HL-60/S4 (cell line): Measurements from ENCODE around the gene CARD8.
"Not testable (repeated sequence)": the region's sequence is repeated elsewhere in the genome, so short reads cannot be mapped to it uniquely, and the experiment has no call there.

Source experiments
- in situ Hi-C: fragments of 300-500 bp; cut with MboI; formaldehyde crosslinking; loops from 2 replicates; pipeline ENCODE4 v1.14.3; 2022; ENCODE audit warnings: low sequenced_read_pairs

Gene CARD8

DNA sequence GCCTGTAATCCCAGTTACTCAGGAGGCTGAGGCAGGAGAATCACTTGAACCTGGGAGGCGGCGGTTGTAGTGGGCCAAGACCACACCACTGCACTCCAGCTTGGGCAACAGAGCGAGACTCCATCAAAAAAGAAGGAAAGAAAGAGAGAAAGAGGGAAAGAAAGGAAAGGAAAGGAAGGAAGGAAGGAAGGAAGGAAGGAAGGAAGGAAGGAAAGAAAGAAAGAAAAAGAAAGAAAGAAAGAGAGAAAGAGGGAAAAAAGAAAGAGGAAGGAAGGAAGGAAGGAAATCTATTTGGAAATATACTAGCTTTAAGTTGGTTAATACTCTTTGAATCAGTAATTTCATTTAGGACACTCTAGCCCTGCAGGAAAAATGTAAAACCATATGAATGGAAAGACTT, 34.9 kb downstream of the CARD8 start:
- in situ Hi-C loops, result not testable (repeated sequence)

DNA sequence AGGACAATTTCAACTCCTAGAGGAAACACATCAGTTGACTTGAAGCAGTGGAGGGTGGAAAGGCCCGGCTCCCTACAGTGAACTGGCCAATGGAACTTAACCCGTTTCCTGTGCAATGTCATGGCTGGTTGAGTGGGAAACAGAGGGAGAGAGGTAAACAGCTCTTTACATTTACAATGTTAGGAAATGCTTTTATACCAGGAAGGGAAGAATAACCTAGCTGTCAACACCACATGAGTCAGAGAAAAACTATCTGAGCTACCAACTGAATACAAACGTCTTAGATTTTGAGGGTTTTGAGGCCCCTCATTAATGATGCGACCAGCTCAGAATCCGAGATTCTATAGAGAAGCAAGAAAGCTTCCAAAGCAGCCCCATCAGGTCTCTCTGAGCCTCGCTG, 36.7 kb downstream of the CARD8 start:
- in situ Hi-C loops, result no loop called here

DNA sequence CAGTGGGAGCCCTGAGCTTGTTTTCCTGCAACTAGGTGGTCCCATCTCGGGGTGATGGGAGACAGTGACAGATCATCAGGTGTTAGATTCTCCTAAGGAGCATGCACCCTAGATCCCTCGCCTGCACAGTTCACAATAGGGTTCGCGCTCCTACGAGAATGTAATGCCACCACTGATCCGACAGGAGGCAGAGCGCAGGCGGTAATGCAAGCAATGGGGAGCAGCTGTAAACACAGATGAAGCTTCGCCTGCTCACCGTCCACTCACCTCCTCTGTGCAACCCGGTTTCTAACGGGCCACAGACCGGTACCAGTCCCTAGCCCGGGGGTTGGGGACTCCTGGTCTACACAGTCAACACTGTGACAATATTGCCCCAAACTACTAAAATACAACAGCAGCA, 38.8 kb downstream of the CARD8 start:
- in situ Hi-C loops, result no loop called here

DNA sequence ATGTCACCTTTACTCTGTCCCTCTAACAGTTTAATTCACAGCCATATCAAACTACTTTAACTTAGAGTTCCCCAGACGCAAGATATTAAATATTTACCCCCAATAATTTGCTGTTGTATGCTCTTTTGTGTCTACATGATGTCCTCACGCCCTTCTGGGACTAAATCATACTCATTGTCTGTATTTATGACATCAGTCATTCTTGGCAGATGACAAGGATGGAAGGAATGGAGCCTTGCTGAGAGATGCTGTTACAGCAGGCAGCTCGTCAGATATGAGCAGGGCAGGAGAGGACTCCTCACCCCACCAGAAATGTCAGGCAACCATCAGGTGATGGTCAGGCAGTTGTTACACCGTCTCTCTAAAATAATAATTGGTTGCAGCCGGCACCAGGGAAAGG, 41.8 kb downstream of the CARD8 start:
- in situ Hi-C loops, result no loop called here

DNA sequence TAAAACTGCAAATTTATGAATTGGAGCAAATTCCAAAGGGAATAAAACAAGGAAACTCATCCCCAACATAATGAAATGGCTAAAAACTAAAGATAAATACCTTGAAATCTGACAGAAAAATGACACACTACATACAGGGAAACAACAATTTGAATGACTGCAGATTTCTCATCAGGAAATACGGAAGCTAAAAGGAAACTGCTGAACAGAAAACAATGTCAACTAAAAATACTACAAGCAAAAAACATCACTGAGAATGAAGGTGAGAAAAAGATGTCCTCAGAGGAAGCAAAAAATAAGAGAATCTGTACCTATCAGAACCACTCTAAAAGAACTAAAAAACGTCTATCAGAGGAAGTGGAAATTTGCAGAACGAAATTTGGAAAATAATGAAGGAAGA, 45.7 kb downstream of the CARD8 start:
- in situ Hi-C loops, result no loop called here

DNA sequence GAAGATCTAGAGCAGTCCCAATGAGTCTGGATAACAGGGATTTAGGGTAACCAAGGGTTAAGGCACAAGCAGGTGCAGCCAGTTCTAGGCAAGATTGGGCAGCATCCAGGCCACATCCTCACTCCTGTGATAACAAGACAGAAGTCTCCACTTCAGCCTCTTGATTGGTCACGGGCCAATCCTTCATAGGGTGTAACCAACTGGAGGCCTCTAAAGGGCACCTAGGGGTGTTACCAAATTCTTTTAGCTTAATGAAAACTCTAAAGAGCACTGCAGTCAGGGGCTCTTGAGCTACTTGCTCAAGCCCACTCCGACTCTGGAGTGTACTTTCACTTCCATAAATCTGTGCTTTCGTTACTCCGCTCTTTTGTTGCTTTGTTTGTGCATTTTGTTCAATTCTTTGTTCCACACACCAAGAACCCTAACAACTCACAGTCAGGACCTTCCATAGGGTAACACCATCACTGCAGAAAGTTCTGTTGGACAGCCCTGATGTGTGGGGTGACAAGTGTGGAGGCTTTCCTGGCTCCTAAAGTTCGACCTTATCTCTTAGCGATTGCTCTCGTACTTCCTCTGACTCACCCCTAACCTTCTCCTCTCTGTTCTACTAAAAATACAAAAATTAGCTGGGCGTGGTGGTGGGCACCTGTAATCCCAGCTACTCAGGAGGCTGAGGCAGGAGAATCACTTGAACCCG, 49.2 kb downstream of the CARD8 start:
- in situ Hi-C loops, result no loop called here

DNA sequence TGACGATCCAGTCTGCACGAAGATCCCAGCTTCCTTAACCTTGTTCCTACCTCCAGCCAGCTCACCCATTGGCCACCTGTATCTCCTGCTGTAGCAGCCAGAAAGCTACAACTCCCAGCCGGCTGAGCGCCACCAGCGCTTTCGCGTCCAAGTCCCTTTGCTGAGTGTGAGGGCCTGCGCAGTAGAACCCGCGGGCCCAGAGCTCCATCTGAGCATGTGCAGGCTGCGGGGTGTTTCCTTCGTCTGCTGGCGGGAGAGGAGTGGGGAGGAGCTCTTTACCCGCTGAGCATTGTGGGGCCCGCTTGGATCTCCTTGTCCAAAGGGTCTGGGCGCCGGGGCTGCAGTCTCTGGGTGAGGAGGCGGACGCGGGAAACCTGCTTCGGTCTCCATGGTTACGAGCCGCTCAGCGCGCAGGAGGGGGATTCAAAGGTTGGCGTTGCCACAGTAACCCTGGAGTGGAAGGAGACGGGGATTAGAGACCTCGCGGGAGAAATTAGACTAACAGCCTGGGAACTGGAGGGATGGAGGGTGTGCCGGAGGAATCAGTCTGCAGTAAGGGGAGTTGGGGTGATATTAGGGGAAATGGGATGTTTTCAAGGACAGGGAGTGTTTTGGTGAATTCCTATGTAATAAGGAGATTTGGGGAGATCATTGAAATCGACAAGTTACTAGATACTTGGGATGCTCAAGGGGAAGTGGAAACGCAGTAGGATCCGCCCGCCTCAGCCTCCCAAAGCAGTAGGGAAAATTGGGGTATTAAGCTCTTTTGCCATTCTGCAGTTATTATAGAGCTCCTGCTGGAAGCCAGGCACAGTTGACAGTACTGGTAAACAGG, 51.7 kb downstream of the CARD8 start:
- in situ Hi-C loops, result no loop called here

DNA sequence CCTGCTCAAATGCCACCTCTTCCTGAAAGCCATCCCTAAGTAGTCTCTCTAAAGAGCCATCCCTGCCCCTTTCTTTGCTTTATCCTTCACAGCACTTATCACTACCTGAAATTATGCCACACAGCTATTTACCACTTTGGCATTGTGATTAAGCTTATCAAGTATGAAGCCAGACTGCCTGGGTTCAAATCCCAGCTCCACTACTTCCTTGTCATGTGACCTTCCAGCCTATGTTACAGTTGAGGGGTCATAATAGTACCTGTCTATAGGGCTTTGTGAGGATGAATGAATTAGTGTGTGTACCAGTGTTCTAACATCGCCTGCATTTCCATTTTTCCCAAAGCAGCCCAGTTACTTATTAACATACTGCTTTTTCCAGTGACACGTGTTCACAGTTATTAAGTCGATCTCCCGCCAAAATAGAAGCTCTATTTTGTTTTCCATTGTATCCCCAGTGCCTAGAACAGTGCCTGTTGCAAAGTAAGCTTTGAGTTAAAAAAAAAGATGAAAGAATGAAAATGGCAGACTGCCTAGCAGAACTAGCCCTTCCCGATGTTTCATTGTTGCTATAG, 52.4 kb downstream of the CARD8 start:
- in situ Hi-C loops, result no loop called here

DNA sequence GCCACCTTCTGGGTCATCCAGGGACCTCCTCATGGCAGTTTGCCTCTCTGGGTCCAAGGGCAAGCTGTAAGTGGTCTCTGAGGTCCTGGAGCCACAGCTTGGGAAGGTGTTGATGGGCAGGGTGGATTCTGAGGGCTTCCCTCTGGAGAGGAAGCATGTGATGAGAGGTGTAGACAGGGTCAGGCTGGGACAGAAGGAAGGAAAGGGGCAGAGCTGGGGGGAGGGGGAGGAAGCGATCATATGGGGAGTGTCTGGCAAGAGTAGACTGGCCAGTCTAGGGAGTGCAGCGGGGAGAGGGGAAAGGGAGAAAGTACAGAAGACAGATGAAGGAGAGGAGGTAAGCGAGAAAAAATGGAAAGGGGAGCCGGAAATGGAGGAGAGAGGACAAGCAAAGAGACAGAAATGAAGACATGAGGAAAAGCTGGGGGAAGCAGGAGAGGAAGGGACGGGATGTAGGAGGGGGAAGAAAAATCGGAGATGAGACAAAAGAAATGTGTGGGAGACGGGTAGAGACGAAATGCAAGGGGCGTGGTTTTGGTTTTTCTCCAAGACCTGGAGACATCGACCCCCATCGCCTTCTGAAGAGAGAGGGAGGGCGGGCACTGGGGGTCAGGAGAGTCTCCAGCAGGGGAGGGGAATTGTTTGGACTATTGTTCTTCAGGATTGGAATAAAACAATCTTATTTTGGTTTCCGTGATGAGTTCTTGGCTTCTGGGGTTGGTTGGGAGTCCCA, 58.6 kb downstream of the CARD8 start:
- in situ Hi-C loops, result no loop called here

DNA sequence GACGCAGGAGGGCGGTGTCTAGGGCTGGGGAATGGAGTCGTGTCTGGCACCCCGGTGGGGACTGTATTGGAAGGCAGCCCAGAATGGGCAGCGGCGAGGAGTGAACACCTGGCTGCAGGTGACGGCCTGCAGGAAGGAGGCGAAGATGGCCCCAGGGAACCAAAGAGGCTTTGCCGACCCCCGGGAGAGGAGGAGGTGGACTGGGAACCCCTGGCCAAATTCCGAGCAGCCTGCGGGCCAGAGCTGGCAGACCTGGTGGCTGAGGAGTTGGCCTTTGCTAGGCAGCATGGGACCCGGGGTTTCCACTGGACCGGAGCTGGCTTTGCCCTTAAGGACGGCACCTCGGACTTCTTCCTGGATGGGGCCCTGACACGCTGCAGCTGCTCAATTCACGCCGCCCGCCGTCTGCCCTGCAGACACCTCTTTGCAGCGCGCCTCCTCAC, 59.4 kb downstream of the CARD8 start:
- in situ Hi-C loops, result no loop called here

DNA sequence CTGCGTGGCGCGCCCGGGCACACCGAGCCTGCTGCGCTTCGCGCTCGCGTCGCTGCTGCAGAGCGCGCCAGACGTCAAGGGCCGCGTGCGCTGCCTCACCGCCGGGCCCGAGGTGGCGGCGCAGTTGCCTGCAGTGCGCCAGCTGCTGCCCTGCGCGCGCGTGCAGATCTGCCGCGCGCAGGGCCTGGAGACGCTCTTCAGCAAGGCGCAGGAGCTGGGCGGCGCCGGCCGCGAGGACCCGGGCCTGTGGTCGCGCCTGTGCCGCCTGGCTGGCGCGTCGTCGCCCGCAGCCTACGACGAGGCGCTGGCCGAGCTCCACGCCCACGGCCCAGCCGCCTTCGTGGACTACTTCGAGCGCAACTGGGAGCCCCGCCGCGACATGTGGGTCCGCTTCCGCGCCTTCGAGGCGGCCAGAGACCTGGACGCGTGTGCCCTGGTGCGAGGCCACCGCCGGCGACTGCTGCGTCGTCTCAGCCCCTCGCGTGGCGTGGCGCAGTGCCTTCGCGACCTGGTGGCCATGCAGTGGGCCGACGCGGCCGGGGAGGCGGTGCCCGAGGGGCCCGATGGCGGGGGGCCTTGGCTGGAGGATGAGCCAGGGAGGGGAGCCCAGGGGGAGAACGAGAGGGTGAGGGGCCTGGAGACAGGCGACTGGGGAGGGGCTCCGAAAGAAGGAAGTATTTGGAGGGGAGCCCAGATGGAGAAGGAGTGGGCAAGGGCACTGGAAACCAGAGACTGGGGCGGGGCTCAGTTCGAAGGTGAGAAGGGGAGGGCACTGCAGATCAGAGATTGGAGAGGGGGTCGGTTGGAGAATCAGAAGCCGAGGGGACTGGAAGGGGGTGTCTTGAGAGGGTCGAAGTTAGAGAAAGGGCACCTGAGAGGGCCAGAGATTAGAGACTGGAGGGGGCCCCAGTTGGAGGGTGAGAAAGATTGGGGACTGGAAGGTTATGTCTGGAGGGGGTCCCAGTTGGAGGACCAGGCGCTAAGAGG, 60.6 kb downstream of the CARD8 start:
- in situ Hi-C loops, result no loop called here

DNA sequence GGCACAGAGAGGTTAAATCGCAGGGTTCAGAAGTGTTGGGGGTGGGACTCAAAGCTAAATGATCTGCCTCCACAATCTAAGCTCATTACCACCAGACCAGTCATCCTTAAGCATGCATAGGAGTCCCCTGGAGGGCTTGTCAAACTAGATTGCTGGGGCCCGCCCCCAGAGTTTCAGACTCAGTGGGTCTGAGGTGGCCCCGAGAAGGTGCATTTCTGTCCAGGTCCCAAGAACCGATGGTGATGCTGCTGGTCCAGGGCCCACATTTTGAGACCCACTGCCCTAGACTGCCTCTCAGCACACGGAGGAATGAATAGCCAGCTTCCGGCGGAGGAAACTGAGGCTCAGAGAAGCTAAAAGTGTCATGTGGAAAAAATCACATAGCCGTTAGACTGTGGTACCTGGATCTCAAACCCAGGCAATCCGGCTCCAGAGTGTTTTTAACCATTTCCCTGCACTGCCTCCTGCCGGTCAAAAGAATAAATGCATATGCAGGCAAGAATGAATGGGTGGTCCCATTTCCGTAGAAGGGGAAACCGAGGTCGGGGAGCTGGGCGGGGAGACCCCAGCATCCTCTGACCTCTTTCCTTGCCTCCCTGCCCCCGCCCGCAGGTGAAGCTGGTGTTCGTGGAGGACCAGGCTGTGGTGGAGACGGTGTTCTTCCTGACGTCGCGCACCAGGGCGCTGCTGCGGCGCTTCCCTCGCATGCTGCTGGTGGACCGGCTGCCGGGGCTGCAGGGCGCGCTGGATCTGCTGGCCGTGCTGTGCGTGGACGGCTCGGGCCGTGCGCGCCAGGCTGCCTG, 61.5 kb downstream of the CARD8 start:
- in situ Hi-C loops, result no loop called here

DNA sequence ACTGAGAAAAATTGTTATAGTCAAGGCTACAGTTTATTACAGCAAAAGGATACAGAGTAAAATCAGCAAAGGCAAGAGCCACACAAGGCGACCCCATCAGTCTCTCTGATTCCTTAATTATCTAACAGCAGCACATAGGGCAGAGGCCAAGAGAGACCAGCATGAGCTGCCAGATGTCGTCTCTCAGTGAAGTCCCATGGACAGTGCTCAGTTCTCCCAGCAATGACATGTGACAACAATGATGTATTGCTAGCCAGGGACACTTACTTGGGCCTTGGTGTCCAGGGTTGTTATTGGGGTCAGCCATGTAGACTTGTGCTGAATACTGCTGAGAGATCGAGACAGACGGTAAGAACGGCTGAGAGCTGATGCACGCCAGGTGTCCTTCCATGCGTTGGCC, 63.0 kb downstream of the CARD8 start:
- in situ Hi-C loops, result no loop called here

DNA sequence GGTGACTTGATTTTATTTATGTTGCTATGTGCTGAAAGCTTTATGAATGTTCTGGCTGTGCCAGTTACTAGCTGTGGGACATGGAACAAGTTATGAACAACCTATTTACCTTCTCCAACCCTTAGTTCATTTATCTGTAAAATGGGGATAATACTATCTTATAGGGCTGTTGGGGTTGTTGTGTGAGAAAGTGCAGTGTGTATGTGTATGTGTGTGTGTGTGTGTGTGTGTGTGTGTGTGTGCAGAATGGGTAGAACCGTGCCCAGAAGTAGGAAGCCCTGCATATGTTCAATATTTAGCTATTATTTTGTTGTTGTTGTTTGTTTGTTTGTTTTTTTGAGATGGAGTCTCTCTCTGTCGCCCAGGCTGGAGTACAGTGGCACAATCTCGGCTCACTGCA, 64.8 kb downstream of the CARD8 start:
- in situ Hi-C loops, result no loop called here

DNA sequence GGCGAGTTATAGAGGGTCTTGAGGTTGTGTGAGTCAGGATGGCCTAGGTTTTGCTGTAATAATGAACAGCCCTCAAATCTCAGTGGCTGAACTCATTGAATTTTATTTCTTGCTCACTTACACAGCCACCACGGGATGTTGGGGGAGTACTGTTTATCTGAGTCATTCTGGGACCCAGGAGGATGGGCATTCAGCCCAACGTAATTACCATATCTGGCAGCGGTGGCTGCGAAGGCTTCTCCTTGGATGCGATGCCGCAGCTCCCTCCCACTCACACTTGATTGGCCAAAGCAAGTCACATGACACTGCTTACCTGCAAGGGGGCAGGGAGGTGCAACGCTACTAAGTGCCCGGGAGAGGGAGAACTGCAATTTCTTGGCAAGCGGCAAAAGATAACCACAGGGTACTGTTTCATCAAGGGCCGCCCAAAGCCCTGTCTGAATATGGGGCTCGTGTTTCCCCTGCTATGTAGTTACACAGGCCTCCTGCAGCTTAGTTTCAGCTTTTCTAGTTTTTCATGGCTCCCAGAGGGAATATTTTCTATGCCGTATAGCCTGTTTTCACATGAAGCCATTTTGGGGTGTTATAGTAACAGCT, 65.3 kb downstream of the CARD8 start:
- in situ Hi-C loops, result no loop called here

DNA sequence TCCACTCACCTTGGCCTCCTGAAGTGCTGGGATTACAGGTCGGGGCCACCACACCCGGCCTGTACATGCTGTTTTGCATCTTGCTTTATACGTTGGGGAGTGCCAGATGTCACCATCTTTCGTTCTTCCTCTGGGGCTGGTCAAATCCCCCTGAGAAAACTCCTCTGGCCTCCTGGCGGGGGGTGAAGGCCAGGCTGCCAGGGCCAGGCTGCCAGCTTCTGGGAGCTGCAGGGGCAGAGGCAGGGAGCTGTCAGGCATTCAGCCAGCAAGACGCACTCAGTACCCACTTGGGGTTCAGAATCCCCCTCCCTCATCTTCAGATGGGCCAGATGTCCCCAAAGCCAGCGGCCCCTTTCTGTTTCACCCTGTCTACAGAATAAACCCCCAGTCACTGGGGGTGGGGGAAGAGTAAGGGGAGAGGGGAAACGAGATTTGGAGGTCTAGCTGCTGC, 69.1 kb downstream of the CARD8 start:
- in situ Hi-C loops, result no loop called here

DNA sequence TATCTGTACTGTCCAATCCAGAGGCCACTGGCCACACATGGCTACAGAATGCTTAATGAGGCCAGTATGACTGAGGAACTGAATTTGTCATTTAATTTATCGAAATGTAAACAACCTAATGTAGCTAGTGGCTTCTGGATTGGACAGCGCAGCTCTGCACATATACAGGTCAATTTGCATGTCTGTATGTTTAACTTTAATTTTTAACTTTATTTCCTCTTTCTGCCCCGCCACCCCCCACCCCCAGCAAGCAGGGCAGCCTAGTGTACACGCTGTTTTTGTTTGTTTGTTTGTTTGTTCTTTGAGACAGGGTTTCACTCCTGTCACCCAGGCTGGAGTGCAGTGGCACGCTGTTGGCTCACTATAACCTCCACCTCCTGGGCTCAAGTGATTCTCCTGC, 69.7 kb downstream of the CARD8 start:
- in situ Hi-C loops, result no loop called here

DNA sequence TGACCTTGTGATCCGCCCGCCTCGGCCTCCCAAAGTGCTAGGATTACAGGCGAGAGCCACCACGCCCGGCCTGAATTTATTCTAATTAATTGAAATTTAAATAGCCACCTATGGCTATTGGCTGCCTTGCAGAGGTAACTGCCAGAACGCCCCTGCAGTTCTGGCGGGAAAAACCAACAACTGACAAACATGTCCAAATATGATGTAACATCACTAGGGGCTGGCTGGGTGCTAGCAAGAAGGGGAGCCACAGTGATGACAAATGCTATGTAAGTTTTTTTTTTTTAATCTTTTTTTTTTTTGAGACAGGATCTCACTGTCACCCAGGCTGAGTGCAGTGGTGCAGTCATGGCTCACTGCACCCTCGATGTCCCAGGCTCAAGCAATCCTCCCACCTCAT, 72.4 kb downstream of the CARD8 start:
- in situ Hi-C loops, result no loop called here

DNA sequence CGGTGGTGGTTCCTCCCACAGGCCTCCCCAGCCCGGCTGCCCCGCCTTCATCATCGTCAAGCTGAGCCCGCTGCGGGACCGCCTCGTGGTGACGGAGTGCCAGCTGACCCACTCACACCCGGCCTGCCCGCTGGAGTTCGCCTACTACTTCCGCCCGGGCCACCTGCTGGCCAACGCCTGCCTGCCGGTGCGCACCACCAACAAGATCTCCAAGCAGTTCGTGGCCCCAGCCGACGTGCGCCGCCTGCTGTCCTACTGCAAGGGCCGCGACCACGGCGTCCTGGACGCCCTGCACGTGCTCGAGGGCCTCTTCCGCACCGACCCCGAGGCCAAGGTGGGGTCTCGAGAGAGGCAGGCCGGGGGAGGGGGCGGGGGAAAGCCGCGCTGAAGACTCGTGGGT, 73.3 kb downstream of the CARD8 start:
- in situ Hi-C loops, result no loop called here
